HG03060 (cell line): ENCODE data around the gene ERC1.
A peak's percentile ranks its signal among the peaks of the same experiment; 100 is the strongest.
"Not testable (repeated sequence)": the region's sequence is repeated elsewhere in the genome, so short reads cannot be mapped to it uniquely, and the experiment has no call there.

ENCODE experiments used
- ATAC-seq: cut with Tn5 transposase; IDR thresholded peaks from one replicate; pipeline ENCODE4 v1.9.1; 2021; ENCODE audit warnings: low read depth, moderate number of reproducible peaks; ENCODE audit not compliant: unreplicated experiment

Gene ERC1

GRCh38 chr12:1065629-1066028 is 74.6 kb downstream of the ERC1 start:
- no peak for ATAC-seq

GRCh38 chr12:1069846-1070245 is 78.8 kb downstream of the ERC1 start:
- ATAC-seq = no peak

- no peak for ATAC-seq
Observed at GRCh38 chr12:1071182-1071581, 80.2 kb downstream of the ERC1 start.

- no peak for ATAC-seq
Observed at GRCh38 chr12:1073652-1074051, 82.6 kb downstream of the ERC1 start.

- no peak for ATAC-seq
Observed at GRCh38 chr12:1077036-1077803, 86.2 kb downstream of the ERC1 start.

- no peak for ATAC-seq
Observed at GRCh38 chr12:1078002-1078401, 87.0 kb downstream of the ERC1 start.

GRCh38 chr12:1080520-1081223 is 89.6 kb downstream of the ERC1 start:
- ATAC-seq = no peak

- ATAC-seq = no peak
Observed at GRCh38 chr12:1083151-1083888, 92.3 kb downstream of the ERC1 start.

- ATAC-seq = no peak
Observed at GRCh38 chr12:1083889-1084262, 92.9 kb downstream of the ERC1 start.

GRCh38 chr12:1091350-1091749 is 100.3 kb downstream of the ERC1 start:
- ATAC-seq = no peak

- ATAC-seq = no peak
Observed at GRCh38 chr12:1093166-1093751, 102.2 kb downstream of the ERC1 start.

GRCh38 chr12:1094714-1095113 is 103.7 kb downstream of the ERC1 start:
- no peak for ATAC-seq

GRCh38 chr12:1099158-1099557 is 108.1 kb downstream of the ERC1 start:
- ATAC-seq = no peak

GRCh38 chr12:1099618-1100017 is 108.6 kb downstream of the ERC1 start:
- not testable (repeated sequence) for ATAC-seq

GRCh38 chr12:1102115-1102514 is 111.1 kb downstream of the ERC1 start:
- no peak for ATAC-seq

GRCh38 chr12:1102791-1103450 is 111.9 kb downstream of the ERC1 start:
- no peak for ATAC-seq

- no peak for ATAC-seq
Observed at GRCh38 chr12:1103632-1104031, 112.6 kb downstream of the ERC1 start.

GRCh38 chr12:1104088-1104800 is 113.2 kb downstream of the ERC1 start:
- no peak for ATAC-seq

- no peak for ATAC-seq
Observed at GRCh38 chr12:1107669-1108068, 116.6 kb downstream of the ERC1 start.

GRCh38 chr12:1108276-1108675 is 117.3 kb downstream of the ERC1 start:
- peak; percentile 75 for ATAC-seq
